Rectal smooth muscle tissue (tissue), 1 donor: Measurements from ENCODE around the gene TRIM7.
A peak's percentile ranks its signal among the peaks of the same experiment; 100 is the strongest.

ENCODE experiments used
- H3K27ac ChIP-seq: one replicate; pipeline ENCODE4 v1.7.0; 2013; ENCODE audit warnings: low read depth, low read length, inconsistent platforms
- H3K27me3 ChIP-seq: one replicate; pipeline ENCODE4 v1.7.0; 2013; ENCODE audit warnings: low read length; ENCODE audit not compliant: control insufficient read depth, insufficient read depth
- H3K36me3 ChIP-seq: one replicate; pipeline ENCODE4 v1.7.0; 2013; ENCODE audit warnings: low read length; ENCODE audit not compliant: control insufficient read depth, insufficient read depth
- H3K4me1 ChIP-seq: one replicate; pipeline ENCODE4 v1.7.0; 2013; ENCODE audit warnings: low read length; ENCODE audit not compliant: control insufficient read depth, insufficient read depth
- H3K4me3 ChIP-seq: one replicate; pipeline ENCODE4 v1.7.0; 2013; ENCODE audit warnings: low read length
- H3K9ac ChIP-seq: one replicate; pipeline ENCODE4 v1.7.0; 2013; ENCODE audit warnings: low read length

TRIM7 gene

GRCh38 chr5:181203777-181204112 is 1.3 kb downstream of the TRIM7 start:
- H3K27me3 ChIP-seq = peaks cover 4% of the 10 kb centered on the region
- H3K36me3 ChIP-seq = no peaks in the 10 kb centered on the region
- no peak overlapping the region for H3K27ac ChIP-seq
- no peaks in the 10 kb centered on the region for H3K4me1 ChIP-seq
- no peak overlapping the region for H3K9ac ChIP-seq
- H3K4me3 ChIP-seq = peak overlapping the region; percentile 79

GRCh38 chr5:181203093-181203711 is 1.8 kb downstream of the TRIM7 start:
- Histone ChIP-seq H3K4me3 (peak overlapping the region; percentile 79), H3K27me3 (peaks cover 4% of the 10 kb centered on the region), H3K4me1 (no peaks in the 10 kb centered on the region), H3K27ac (no peak overlapping the region), H3K36me3 (no peaks in the 10 kb centered on the region), H3K9ac (no peak overlapping the region)

DNA sequence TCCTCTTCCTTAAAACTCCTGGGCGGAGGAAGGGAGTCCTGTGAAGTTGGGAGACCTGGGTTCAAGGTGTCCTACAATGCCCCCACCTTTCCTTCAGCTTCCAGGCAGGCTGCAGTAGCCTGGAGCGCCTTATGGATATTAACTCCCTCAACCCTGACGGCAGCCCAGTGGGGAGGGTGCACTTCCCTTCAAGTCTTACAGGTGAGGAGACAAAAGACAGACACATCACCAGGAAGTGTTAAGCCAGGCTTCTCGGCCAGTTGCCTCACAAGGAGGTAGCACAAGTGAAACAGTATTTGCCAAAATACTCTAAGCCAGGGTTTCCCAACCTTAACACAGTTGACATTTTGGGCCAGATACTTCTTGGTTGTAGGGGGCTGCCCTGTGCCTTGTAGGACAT is 4.2 kb downstream of the TRIM7 start:
- H3K4me3 ChIP-seq = no peak overlapping the region
- no peaks in the 10 kb centered on the region for H3K36me3 ChIP-seq
- H3K27me3 ChIP-seq = peaks cover 4% of the 10 kb centered on the region
- no peak overlapping the region for H3K9ac ChIP-seq
- no peaks in the 10 kb centered on the region for H3K4me1 ChIP-seq
- no peak overlapping the region for H3K27ac ChIP-seq

DNA sequence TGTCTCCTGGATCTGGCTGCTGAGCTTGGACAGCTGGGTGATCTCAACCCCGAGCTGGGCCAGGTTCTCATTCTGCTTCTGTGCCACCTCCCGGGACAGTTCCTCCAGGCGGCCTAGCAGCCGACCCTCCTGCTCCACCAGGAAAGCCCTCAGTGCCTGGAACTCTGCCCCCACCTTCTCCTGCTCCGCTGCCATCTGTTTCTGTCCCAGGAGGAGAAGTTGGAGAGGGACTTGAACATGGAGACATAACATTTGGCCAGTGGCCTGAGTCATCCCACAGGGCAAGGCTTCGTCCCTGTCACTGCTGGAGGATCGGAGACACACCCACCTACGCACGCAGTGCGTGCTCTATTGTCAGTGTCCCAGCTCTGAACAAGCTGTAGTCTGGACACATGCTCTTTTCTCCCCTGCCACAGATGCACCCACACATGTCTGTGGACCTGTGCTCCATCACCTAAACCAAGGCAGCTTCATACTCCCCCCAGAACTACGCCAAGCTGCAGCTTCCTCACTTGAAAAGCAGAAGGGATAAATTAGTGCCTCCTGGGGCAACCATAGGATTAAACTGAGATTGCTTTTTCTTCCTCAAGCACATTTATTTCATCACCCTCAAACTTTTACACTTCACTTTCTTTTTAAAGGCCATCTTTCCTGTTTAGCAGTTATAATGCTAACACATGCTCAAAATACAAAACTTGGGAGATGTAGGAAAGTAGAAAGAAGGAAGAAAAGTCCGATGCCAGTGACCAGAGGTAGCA is 4.9 kb downstream of the TRIM7 start:
- no peak overlapping the region for H3K4me3 ChIP-seq
- H3K36me3 ChIP-seq = no peaks in the 10 kb centered on the region
- H3K9ac ChIP-seq = no peak overlapping the region
- H3K27me3 ChIP-seq = peaks cover 4% of the 10 kb centered on the region
- no peak overlapping the region for H3K27ac ChIP-seq
- H3K4me1 ChIP-seq = no peaks in the 10 kb centered on the region

DNA sequence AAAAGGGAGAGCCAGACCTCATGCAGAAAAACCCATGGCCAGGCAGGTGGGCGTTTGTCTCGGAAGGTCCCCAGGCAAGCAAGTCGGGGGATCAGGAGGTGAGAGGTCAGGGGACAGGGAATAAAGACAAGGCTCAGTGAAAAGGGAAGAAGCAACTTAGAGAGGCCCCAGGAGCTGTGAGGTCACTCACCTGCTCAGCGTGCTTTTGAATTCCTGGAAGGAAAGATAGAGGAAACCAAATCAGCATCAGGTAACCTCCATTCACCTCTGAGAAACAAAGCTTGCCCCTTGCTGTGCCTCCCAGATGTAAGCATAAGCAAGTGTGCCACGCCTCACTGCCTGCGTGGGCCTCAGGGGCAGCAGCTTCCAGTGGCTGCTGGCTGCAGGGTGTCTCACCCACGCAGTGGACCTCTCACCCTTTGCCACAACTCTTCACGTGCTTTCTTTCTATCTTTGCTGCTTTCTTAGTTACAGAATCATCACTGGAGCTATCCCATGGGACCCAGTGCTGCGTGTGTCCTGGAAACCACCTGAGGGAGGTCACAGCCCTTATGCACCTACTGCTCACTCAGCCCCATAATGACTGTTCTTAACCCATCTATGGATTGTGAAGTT is 6.0 kb downstream of the TRIM7 start:
- H3K36me3 ChIP-seq = no peaks in the 10 kb centered on the region
- peaks cover 4% of the 10 kb centered on the region for H3K27me3 ChIP-seq
- no peaks in the 10 kb centered on the region for H3K4me1 ChIP-seq
- H3K9ac ChIP-seq = no peak overlapping the region
- H3K27ac ChIP-seq = no peak overlapping the region
- H3K4me3 ChIP-seq = no peak overlapping the region

DNA sequence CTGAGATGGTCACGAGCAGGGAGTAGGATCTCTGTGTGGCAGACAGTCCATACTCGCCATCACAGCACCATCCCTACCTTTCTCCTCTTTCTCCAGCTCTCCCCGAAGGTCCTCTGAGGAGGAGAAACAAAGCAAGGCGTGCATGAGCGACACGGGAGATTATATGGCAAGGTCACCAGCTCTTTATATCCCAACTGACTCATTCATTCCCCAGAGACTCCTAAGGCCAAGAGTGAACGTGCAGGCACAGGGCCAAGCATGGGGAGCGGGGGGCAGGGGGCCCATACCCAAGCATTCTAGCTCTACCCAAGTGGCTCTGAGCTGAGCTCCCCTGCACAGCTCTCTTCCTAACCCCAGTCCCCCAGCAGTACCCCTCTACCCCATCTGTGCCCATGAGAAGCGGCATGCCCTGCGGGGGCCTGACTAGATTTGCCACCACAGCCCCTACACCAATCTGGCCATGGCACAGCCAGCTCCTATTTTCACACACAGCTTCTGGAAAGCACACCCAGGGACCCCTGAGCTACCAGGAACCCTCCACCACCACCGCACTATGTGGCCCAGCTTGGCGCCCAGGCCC is 6.8 kb downstream of the TRIM7 start:
- Histone ChIP-seq H3K27me3 (no peaks in the 10 kb centered on the region), H3K4me3 (no peak overlapping the region), H3K4me1 (no peaks in the 10 kb centered on the region), H3K27ac (no peak overlapping the region), H3K9ac (no peak overlapping the region), H3K36me3 (no peaks in the 10 kb centered on the region)

GRCh38 chr5:181197326-181197951 is 7.6 kb downstream of the TRIM7 start:
- H3K36me3 ChIP-seq = no peaks in the 10 kb centered on the region
- no peak overlapping the region for H3K27ac ChIP-seq
- H3K9ac ChIP-seq = no peak overlapping the region
- peaks cover 3% of the 10 kb centered on the region for H3K4me1 ChIP-seq
- no peak overlapping the region for H3K4me3 ChIP-seq
- no peaks in the 10 kb centered on the region for H3K27me3 ChIP-seq

DNA sequence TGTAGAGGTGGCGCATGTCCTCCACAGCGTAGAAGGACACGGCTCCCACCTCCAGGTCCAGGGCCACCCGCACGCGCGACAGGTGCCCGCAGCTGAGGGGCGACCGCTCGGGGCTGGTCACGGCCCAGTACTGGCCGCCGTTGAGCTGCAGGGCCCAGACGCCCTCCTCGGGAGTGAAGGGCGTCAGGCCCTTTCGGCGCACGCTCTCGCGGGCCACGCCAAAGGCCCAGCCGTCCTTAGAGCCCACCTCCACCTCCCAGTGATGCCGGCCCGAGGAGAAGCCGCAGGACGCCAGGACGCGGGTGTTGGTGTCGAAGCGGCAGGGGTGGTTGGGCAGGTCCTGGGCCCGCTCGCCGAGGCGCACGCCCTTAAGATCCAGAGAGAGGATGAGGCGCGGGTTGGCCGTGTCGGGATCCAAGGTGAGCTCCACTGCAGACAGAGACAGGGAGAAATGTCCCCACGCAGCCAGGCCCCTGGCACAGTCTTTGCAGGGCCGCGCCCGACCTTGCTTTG is 9.7 kb downstream of the TRIM7 start:
- Histone ChIP-seq H3K27me3 (no peaks in the 10 kb centered on the region), H3K4me3 (no peak overlapping the region), H3K27ac (no peak overlapping the region), H3K9ac (no peak overlapping the region), H3K36me3 (no peaks in the 10 kb centered on the region), H3K4me1 (peaks cover 5% of the 10 kb centered on the region)

DNA sequence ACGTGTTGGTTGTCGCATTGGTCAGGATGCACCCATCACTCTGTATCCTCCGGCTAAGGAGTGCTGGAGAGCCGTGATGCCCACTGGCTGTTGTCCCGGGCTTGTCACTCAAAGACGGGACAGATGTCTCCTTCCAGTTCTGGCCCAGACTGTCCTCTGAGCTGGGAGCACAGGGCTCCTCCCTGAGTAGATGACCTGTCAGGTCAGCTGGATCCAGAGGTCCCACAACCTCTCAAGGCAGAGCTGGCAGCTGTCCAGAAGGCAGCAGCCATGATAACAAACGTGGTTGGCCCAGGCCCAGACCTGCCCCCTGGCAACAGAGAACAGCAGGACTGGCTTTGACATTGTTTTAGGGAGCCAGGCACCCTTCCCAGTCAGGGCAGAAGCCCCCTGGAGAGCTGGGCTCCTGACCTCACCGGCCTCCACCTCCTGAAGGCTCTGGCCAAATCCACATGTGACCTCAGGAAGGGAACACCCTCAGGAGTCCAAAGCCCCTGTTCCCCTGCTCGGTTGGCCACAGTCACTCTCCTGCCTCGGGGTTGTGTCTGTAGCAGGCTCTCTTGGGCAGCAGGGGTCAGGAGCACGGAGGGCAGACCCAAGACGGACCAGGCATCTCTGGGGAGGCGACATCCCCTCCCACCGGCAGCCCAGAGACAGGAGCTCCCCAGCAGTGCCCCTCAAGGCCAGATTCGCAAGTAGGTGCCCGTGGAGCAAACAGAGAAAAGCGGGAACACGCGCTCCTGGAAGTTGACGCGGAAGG is 10.3 kb downstream of the TRIM7 start:
- no peak overlapping the region for H3K27ac ChIP-seq
- peaks cover 5% of the 10 kb centered on the region for H3K4me1 ChIP-seq
- H3K36me3 ChIP-seq = no peaks in the 10 kb centered on the region
- H3K27me3 ChIP-seq = no peaks in the 10 kb centered on the region
- H3K4me3 ChIP-seq = no peak overlapping the region
- no peak overlapping the region for H3K9ac ChIP-seq

- Histone ChIP-seq H3K27ac (no peak overlapping the region), H3K9ac (no peak overlapping the region), H3K4me1 (peaks cover 5% of the 10 kb centered on the region), H3K4me3 (no peak overlapping the region), H3K27me3 (no peaks in the 10 kb centered on the region), H3K36me3 (no peaks in the 10 kb centered on the region)
Observed at GRCh38 chr5:181193656-181194055, 11.3 kb downstream of the TRIM7 start.

DNA sequence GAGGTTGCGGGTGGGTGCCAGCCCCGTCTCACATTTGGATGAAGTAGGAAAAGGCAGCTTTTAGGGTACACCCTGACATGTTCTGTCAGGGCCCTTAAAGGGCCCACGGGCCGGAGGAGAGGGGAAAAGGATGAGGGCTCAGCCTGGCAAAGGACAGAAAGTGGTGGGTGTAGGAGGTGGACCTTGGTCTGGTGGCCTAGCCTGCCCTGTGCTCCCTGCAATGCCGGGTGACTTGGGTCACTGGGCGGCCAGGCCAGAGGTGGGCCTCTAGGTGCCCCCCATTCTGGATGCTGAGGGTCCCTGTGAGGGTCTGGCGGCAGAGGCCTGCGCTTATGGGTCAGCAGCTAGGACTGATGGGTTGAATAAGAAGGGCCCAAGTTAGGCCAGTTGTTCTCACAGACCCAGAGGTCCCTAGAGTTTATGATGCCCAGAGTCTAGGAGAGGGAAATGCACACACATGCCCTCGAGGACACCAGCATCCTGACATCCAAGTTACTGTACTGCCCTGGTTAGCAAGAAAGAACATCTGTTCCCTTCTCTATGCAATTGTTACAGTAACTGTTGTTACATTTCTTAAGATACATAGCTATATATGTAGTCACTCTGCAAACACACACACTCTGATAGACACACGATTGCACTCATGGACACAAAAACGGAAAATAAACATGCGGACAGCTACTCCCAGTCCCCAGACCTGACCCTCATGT is 12.5 kb downstream of the TRIM7 start:
- Histone ChIP-seq H3K4me3 (peak overlapping the region; percentile 75), H3K36me3 (no peaks in the 10 kb centered on the region), H3K4me1 (peaks cover 5% of the 10 kb centered on the region), H3K27me3 (no peaks in the 10 kb centered on the region), H3K27ac (peak overlapping the region; percentile 85), H3K9ac (no peak overlapping the region)
